OCI-LY7 (cell line): ENCODE results near the gene ZC3H7B.

ENCODE experiments used
- EZH2phosphoT487 ChIP-seq: fragments of 200-600 bp; sonication (generic); IDR thresholded peaks from 2 replicates; pipeline ENCODE4 v1.6.1; 2018; ENCODE audit warnings: low read depth, borderline replicate concordance, mild to moderate bottlenecking, mixed run types, antibody characterized with exemption, low read length, moderate library complexity, mixed read lengths
- TF ChIP-seq, protein P1 (sequence below): fragments of 200-600 bp; sonication (generic); conservative IDR thresholded peaks from 2 replicates; pipeline ENCODE4 v1.5.1; 2014; ENCODE audit warnings: mild to moderate bottlenecking, antibody characterized with exemption, low read length, moderate library complexity, mixed read lengths

DNA sequence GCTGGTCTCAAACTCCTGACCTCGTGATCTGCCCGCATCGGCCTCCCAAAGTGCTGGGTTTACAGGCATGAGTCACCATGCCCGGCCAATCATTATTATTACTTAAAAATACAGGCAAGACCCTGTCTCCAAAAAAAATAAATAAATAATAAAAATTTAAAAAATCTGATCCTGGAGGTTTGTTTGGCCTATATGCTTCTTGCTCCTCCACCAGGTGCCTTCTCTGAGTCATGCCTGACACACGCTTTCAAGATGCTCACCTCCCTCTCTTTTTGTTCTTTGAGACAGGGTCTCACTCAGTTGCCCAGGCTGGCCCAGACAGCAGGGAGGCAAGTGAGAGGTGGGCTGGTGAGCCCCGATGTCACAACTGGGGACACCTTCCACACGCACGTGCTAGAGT lies 13.5 kb downstream of the ZC3H7B start:
- TF ChIP-seq, protein P1, sequence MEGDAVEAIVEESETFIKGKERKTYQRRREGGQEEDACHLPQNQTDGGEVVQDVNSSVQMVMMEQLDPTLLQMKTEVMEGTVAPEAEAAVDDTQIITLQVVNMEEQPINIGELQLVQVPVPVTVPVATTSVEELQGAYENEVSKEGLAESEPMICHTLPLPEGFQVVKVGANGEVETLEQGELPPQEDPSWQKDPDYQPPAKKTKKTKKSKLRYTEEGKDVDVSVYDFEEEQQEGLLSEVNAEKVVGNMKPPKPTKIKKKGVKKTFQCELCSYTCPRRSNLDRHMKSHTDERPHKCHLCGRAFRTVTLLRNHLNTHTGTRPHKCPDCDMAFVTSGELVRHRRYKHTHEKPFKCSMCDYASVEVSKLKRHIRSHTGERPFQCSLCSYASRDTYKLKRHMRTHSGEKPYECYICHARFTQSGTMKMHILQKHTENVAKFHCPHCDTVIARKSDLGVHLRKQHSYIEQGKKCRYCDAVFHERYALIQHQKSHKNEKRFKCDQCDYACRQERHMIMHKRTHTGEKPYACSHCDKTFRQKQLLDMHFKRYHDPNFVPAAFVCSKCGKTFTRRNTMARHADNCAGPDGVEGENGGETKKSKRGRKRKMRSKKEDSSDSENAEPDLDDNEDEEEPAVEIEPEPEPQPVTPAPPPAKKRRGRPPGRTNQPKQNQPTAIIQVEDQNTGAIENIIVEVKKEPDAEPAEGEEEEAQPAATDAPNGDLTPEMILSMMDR = no peak
- TF ChIP-seq EZH2phosphoT487 = no peak
